Activated T-helper 1 cell treated with anti-CD3 and anti-CD28 coated beads, Interleukin-12 subunit alpha, Interleukin-12 subunit beta, Interleukin-2, Interleukin-4 antibody, amounts not matched to agents 30 ng/mL and 10 ng/mL and 1 ng/mL, durations not matched to agents 14 hours and 24 hours and 36 hours (primary cell): Measurements from ENCODE around the gene TTC9B. TPM values are rescaled to one million over a fixed set of nuclear protein-coding genes. Genes with fewer than 3 reads are reported as not detected.

Experiments
- DNase-seq: peaks from one replicate; pipeline ENCODE4 v3.0.0; 2021; ENCODE audit warnings: low spot score
- H3K27ac Mint-ChIP-seq: one replicate; pipeline ENCODE4 v1.8.0; 2021; ENCODE audit warnings: mild to moderate bottlenecking, mixed read lengths
- H3K27me3 Mint-ChIP-seq: one replicate; pipeline ENCODE4 v1.8.0; 2022; ENCODE audit warnings: mild to moderate bottlenecking, moderate library complexity, mixed read lengths; ENCODE audit not compliant: insufficient read depth
- H3K36me3 Mint-ChIP-seq: one replicate; pipeline ENCODE4 v1.8.0; 2021; ENCODE audit warnings: low read depth, mixed read lengths
- H3K4me1 Mint-ChIP-seq: one replicate; pipeline ENCODE4 v1.8.0; 2021; ENCODE audit warnings: low read depth, mixed read lengths
- H3K4me3 Mint-ChIP-seq: one replicate; pipeline ENCODE4 v1.8.0; 2021; ENCODE audit warnings: mild to moderate bottlenecking, moderate library complexity, mixed read lengths
- H3K9me3 Mint-ChIP-seq: one replicate; pipeline ENCODE4 v1.8.0; 2021; ENCODE audit warnings: mixed read lengths
- intact Hi-C: fragments of 100-400 bp; cut with micrococcal nuclease; formaldehyde crosslinking; loops from one replicate; pipeline ENCODE4 v1.15.1; 2024
- total RNA-seq: library from RNA; stranded (reverse); gene quantifications from 2 replicates; pipeline ENCODE4 v1.2.3, GENCODE V29; 2022

TTC9B gene
- total RNA-seq, 1 donor from 2014 or later: not detected

DNA sequence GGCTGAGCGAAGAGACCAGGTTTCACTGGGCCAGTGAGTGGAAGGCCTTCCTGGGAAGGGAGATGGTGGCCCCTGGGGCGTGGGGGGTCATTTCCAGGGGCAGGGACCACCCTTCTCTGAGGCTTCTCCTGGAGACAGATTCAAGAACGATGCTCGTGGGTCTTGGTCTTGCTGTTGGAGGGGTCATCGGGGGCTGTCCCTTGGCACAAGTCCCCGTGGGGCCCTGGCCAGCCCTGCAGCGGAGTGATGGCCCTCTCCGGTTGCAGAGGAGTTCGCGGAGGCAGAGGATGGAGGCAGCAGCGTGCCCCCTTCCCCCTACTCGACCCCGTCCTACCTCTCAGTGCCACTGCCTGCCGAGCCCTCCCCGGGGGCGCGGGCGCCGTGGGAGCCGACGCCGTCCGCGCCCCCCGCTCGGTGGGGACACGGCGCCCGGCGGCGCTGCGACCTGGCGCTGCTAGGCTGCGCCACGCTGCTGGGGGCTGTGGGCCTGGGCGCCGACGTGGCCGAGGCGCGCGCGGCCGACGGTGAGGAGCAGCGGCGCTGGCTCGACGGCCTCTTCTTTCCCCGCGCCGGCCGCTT, 4.8 kb downstream of the TTC9B start:
- Mint-ChIP-seq H3K4me1 (peaks cover 9% of the 10 kb centered on the region), H3K36me3 (peaks cover 4% of the 10 kb centered on the region), H3K4me3 (no peak overlapping the region), H3K27me3 (peaks cover 10% of the 10 kb centered on the region), H3K9me3 (no peaks in the 10 kb centered on the region), H3K27ac (no peak overlapping the region)
- intact Hi-C loops: no loop called here
- DNase-seq: no peak

DNA sequence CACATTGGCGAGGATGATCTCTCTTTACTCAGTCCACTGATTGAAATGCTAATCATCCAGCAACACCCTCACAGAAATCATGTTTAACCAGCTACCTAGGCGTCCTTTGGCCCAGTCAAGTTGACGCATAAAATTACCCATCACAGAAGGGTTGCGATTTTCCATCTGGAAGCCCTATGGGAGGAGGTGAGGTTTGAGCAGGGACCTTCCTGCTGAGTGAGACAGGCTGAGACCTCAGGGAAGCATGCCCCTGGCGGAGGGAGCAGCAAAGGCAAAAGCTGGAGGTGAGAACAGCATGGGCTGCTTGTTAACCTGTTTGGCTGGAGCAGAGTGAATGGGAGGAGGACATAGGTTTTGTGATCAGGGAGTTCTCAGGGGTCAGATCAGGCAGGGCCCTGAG, 7.3 kb downstream of the TTC9B start:
- H3K27me3 Mint-ChIP-seq: no peaks in the 10 kb centered on the region
- no peak for DNase-seq

DNA sequence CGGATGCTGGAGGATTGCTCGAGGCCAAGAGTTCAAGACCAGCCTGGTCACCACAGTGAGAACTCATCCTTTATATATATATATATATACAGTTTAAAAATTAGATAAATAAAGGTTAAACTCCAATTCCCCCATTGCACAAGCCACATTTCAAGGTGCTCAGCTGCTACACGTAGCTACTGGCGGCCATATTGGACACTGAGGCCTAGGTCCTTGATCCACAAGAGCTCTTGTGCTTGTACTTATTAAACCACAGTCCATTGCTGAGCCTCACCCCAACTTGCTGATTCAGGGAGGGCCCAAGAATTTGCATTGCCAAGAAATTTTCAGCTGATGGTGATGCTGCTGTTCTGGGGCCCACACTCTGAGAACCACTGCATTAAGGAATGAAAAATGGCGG, 9.6 kb downstream of the TTC9B start:
- no peak overlapping the region for H3K4me3 Mint-ChIP-seq
- intact Hi-C loops: no loop called here

More for the DNA sequence above, 7.3 kb downstream of the TTC9B start:
- H3K36me3 Mint-ChIP-seq: peaks cover 4% of the 10 kb centered on the region
- intact Hi-C loops: no loop called here
- H3K4me1 Mint-ChIP-seq: no peaks in the 10 kb centered on the region
- no peak overlapping the region for H3K4me3 Mint-ChIP-seq
- H3K9me3 Mint-ChIP-seq: no peaks in the 10 kb centered on the region
- no peak overlapping the region for H3K27ac Mint-ChIP-seq

DNA sequence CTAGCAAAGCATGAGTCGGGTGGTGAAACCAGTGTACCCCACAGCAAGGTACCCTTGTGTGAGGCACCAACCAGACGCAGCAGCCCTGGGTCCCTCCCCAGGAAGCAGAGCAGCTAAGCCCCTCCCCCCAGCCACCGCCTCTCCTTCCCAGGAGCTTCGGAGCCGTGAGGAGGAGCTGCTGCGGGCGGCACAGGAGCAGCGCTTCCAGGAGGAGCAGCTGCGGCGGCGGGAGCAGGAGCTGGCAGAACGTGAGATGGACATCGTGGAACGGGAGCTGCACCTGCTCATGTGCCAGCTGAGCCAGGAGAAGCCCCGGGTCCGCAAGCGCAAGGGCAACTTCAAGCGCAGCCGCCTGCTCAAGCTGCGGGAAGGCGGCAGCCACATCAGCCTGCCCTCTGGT, 12.4 kb downstream of the TTC9B start:
- H3K27ac Mint-ChIP-seq: no peak overlapping the region
- H3K4me3 Mint-ChIP-seq: no peak overlapping the region
- intact Hi-C loops: no loop called here
- no peaks in the 10 kb centered on the region for H3K4me1 Mint-ChIP-seq
- peaks cover 4% of the 10 kb centered on the region for H3K36me3 Mint-ChIP-seq
- no peaks in the 10 kb centered on the region for H3K27me3 Mint-ChIP-seq
- no peaks in the 10 kb centered on the region for H3K9me3 Mint-ChIP-seq
- no peak for DNase-seq

More for the DNA sequence above, 9.6 kb downstream of the TTC9B start:
- Mint-ChIP-seq H3K27me3 (no peaks in the 10 kb centered on the region), H3K27ac (no peak overlapping the region), H3K4me1 (no peaks in the 10 kb centered on the region), H3K36me3 (peaks cover 4% of the 10 kb centered on the region), H3K9me3 (no peaks in the 10 kb centered on the region)
- DNase-seq: no peak

DNA sequence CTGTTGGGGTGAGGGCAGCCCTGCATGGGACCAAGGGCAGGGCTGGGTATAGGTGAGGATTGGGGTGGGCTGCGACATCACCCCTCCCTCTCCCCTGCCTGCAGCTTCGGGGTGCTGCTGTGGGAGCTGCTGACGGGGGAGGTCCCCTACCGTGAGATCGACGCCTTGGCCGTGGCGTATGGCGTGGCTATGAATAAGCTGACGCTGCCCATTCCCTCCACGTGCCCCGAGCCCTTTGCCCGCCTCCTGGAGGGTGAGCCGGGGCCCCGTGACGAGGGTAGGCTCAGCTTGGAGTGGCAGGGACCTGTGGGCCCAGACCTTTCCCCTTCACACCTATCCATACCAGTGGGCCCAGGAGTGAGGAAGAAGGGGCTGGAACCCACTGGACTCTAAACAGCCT, 13.8 kb downstream of the TTC9B start:
- intact Hi-C loops: no loop called here
- Mint-ChIP-seq H3K27me3 (no peaks in the 10 kb centered on the region), H3K27ac (no peak overlapping the region), H3K36me3 (peaks cover 2% of the 10 kb centered on the region), H3K4me3 (no peak overlapping the region), H3K4me1 (no peaks in the 10 kb centered on the region), H3K9me3 (no peaks in the 10 kb centered on the region)
- no peak for DNase-seq

DNA sequence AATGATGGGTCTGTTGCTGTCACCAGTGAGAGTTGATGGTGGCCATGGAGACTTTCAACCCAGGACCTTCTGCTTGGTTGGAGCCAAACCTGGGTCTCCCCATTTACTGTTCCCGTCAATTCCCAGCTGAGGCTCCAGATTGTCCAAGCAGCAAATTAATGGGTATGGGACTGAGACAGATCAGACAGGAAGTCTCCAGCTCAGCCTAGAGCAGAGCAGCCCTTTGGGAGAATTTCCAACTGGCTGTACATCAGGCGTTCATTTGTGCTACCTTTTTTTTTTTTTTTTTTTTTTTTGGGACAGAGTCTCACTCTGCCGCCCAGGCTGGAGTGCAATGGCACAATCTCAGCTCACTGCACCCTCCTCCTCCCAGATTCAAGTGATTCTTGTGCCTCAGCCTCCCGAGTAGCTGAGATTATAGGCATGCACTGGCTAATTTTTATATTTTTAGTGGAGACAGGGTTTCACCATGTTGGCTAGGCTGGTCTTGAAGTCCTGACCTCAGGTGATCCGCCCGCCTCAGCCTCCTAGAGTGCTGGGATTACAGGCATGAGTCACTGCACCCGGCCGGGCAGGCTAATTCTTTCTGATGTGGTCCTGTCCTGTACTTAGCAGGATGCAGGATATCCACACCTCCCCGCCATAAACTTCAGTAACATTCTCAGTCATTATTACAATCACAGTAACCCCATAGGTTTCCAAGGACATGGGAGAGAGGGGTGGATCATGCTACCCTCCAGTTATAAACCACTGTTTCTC, 17.7 kb downstream of the TTC9B start:
- no peaks in the 10 kb centered on the region for H3K9me3 Mint-ChIP-seq
- H3K27me3 Mint-ChIP-seq: no peaks in the 10 kb centered on the region
- no peaks in the 10 kb centered on the region for H3K4me1 Mint-ChIP-seq
- no peak for DNase-seq
- no peak overlapping the region for H3K4me3 Mint-ChIP-seq
- H3K36me3 Mint-ChIP-seq: peaks cover 2% of the 10 kb centered on the region
- intact Hi-C loops: no loop called here
- H3K27ac Mint-ChIP-seq: no peak overlapping the region

DNA sequence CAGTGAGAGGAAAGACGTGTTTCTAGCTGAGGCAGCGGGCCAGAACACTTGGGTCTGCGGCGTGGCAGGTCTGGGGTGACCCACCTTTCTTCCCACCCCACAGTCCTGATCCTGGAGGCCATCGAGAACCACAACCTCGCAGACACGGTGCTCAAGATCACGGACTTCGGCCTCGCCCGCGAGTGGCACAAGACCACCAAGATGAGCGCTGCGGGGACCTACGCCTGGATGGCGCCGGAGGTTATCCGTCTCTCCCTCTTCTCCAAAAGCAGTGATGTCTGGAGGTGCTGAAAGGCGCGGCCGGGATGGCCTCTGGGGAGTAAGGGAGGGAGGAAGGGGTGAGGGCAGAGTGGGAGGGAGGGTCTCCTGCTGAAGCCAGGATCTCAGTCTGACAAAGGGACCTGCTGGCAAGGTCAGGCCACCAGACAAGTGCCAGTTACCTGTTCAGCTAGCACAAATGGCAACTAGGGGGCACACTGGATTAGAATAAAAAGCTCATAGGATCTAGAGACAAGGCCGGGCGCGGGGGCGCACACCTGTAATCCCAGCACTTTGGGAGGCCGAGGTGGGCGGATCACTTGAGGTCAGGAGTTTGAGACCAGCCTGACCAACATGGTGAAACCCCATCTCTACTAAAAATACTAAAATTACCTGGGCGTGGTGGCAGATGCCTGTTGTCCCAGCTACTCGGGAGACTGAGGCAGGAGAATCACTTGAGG, 19.8 kb downstream of the TTC9B start:
- intact Hi-C loops: no loop called here
- H3K9me3 Mint-ChIP-seq: no peaks in the 10 kb centered on the region
- no peak for DNase-seq

DNA sequence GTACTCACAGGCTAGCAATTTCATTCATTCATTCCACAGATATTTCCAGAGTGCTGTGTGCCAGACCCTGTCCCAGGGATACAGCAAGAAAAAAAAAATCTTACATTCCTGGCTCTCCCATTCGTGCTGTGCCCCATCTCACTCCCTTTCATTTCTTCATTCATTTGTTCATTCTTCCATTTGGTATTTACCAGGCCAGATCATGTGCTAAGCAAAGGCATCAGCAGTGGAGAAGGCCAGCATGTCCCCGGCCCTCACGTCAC, 24.7 kb downstream of the TTC9B start:
- Mint-ChIP-seq H3K27me3 (peaks cover 3% of the 10 kb centered on the region), H3K4me1 (peaks cover 31% of the 10 kb centered on the region), H3K4me3 (peak overlapping the region; percentile 21), H3K36me3 (peaks cover 3% of the 10 kb centered on the region), H3K9me3 (no peaks in the 10 kb centered on the region), H3K27ac (no peak overlapping the region)
- intact Hi-C loops: loop anchor here (5.0 kb wide), 1 partner anchor 351 kb away; no protein-coding TSS in a partner anchor
- no peak for DNase-seq

More for the DNA sequence above, 19.8 kb downstream of the TTC9B start:
- Mint-ChIP-seq H3K27me3 (no peaks in the 10 kb centered on the region), H3K36me3 (peaks cover 2% of the 10 kb centered on the region), H3K4me1 (peaks cover 12% of the 10 kb centered on the region), H3K4me3 (no peak overlapping the region), H3K27ac (no peak overlapping the region)

DNA sequence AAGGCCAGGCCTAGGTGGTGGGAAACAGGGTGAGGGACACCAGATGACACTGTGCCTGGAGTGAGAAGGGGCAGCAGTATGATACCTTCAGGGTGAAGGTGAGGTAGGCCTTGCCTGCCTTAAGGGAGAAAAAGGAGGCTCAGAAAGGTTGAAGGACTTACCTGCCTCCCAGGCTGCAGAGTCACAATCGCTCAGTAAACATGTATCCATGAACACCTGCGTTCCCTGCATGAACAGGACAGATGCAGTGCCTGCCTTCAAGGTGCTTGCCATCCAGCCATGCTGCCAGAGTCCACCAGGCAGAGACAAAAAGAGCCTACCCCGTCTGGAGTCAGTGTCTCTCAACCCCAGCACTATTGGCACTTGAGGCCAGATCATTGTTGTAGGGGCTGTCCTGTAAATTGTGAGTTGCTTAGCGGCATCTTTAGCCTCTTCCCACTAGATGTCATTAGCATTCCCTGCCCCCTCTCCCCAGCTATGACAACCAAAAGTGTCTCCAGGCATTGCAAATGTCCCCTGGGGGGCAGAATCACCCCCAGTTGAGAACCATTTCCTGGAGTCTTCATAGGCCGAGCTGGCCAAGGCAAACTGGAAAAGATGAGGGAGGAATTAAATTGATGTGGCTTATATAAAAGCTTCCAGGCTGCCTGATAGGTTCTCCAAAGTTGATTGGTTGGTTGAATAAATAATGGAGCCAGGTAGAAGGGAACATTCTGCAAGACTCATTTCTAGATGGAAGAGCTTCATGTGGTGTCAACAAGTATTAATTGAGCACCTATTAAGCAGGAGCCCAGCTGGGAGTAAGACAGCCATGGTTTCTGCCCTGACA, 25.2 kb downstream of the TTC9B start:
- no peak for DNase-seq
- Mint-ChIP-seq H3K27ac (no peak overlapping the region), H3K36me3 (peaks cover 3% of the 10 kb centered on the region), H3K4me3 (peak overlapping the region; percentile 70), H3K9me3 (no peaks in the 10 kb centered on the region), H3K4me1 (peaks cover 34% of the 10 kb centered on the region), H3K27me3 (peaks cover 6% of the 10 kb centered on the region)
- intact Hi-C loops: loop anchor here (5.0 kb wide), 1 partner anchor 351 kb away; no protein-coding TSS in a partner anchor

DNA sequence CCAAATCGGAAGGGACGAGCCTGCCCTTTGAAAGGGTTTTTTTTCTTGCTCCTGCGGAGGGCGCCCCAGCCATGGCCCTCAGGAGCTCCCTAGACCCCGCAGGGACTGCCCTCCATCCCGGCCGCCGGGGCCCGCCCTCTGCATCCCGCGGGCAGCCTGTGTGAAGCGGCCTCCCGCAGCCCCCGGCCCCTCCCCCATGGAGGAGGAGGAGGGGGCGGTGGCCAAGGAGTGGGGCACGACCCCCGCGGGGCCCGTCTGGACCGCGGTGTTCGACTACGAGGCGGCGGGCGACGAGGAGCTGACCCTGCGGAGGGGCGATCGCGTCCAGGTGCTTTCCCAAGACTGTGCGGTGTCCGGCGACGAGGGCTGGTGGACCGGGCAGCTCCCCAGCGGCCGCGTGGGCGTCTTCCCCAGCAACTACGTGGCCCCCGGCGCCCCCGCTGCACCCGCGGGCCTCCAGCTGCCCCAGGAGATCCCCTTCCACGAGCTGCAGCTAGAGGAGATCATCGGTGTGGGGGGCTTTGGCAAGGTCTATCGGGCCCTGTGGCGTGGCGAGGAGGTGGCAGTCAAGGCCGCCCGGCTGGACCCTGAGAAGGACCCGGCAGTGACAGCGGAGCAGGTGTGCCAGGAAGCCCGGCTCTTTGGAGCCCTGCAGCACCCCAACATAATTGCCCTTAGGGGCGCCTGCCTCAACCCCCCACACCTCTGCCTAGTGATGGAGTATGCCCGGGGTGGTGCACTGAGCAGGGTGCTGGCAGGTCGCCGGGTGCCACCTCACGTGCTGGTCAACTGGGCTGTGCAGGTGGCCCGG, 26.1 kb downstream of the TTC9B start:
- Mint-ChIP-seq H3K9me3 (no peaks in the 10 kb centered on the region), H3K27ac (no peak overlapping the region), H3K4me1 (peaks cover 34% of the 10 kb centered on the region), H3K27me3 (peaks cover 6% of the 10 kb centered on the region), H3K4me3 (peak overlapping the region; percentile 70), H3K36me3 (peaks cover 3% of the 10 kb centered on the region)
- intact Hi-C loops: loop anchor here (1.0 to 5.0 kb wide), 8 partner anchors 26 to 350 kb away; partner anchors contain the start of genes AKT2, PSMC4, TTC9B and ZNF546
- peak; percentile 16 for DNase-seq

DNA sequence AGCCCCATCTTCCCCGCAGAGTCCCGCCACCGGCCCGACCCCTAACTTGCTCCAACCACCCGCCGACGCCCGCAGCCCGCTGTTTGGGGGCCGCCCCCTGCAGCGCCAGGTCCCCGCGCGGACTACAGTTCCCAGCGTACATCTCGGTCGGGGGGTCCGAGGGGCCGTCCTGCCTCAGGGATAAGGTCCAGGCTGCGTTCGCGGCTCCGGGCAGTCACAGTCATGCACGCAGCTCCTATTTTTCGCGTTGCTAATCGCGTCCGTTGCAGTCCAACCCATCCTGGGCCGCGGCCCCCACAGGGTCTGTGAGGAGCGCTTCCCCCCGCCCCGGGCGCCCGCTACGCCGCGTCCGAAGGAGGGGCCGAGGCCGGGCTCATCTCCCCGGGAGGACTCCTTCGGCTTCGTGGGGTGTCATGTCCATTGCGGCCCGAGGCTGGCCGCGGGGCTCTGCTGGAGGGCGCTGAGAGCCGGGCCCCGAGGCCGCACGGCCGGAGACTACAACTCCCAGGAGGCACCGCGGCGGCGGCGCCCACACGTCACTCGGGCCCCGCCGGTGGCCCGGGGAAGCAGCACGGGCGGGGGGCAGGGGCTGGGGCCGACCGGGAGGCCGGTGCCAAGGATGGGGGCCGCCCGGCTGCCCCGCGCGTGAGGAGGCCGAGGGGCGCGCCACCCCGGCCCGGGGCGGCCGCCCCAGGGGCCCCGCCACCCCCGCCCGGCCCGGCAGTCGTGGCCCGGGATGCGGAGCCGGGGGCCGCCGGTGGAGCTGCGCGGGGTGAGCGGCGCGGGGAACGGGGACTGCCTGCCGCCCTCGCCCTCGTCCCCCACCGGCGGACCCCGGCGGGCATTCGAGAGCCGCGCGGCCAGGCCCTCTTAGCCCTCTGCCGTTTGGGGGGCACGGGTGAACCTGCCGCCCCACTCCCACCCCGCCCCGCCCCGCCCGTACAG, 27.0 kb downstream of the TTC9B start, which contains the start of gene MAP3K10:
MAP3K10 (plus strand) TSS at position 536 of the 945 bp plus-strand sequence. CDS start 606 bp downstream, outside the sequence.
- Mint-ChIP-seq H3K27me3 (peaks cover 8% of the 10 kb centered on the region), H3K27ac (peak within 1 kb of the TSS; percentile 93), H3K4me3 (peak within 1 kb of the TSS; percentile 90), H3K9me3 (no peaks in the 10 kb centered on the region), H3K36me3 (peaks cover 3% of the 10 kb centered on the region), H3K4me1 (peaks cover 34% of the 10 kb centered on the region)
- intact Hi-C loops: loop anchor here (1.0 to 5.0 kb wide), 8 partner anchors 27 to 349 kb away; partner anchors contain the start of genes AKT2, PSMC4, TTC9B and ZNF546
- DNase-seq: peak; percentile 73
